Measurements from ENCODE around the gene NAT10.

NAT10 gene

GRCh38 chr11:34148504-34149165 is 43.2 kb downstream of the NAT10 start:
- no peak for TF ChIP-seq CTCF (IDR thresholded peaks at IDR 0.05)

- TF ChIP-seq CTCF (IDR thresholded peaks at IDR 0.05): no peak
Observed at GRCh38 chr11:34149274-34149673, 43.8 kb downstream of the NAT10 start.

DNA sequence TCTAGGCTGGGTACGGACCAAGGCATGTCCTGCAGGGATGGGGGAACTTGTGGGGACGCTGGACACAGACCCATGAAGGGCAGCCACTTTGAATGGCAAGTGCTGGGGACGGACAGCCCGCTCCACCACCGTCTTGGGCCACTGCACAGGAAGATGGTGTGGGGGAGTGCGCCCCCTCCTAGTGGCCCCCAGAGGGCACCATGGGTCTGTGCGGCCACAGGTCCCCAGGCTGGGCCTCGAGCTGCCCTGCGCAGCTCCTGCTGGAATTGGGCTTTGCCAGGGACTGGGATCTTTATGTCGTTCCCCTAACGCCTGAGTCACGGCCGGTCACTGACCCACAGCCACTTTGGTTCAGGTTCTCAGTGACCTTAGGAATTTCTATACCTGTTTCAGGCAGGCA is 44.4 kb downstream of the NAT10 start:
- TF ChIP-seq CTCF (IDR thresholded peaks at IDR 0.05): peak; percentile 50

- no peak for TF ChIP-seq CTCF (IDR thresholded peaks at IDR 0.05)
Observed at GRCh38 chr11:34150494-34151151, 45.2 kb downstream of the NAT10 start.

GRCh38 chr11:34151166-34151565 is 45.7 kb downstream of the NAT10 start:
- no peak for TF ChIP-seq CTCF (IDR thresholded peaks at IDR 0.05)

DNA sequence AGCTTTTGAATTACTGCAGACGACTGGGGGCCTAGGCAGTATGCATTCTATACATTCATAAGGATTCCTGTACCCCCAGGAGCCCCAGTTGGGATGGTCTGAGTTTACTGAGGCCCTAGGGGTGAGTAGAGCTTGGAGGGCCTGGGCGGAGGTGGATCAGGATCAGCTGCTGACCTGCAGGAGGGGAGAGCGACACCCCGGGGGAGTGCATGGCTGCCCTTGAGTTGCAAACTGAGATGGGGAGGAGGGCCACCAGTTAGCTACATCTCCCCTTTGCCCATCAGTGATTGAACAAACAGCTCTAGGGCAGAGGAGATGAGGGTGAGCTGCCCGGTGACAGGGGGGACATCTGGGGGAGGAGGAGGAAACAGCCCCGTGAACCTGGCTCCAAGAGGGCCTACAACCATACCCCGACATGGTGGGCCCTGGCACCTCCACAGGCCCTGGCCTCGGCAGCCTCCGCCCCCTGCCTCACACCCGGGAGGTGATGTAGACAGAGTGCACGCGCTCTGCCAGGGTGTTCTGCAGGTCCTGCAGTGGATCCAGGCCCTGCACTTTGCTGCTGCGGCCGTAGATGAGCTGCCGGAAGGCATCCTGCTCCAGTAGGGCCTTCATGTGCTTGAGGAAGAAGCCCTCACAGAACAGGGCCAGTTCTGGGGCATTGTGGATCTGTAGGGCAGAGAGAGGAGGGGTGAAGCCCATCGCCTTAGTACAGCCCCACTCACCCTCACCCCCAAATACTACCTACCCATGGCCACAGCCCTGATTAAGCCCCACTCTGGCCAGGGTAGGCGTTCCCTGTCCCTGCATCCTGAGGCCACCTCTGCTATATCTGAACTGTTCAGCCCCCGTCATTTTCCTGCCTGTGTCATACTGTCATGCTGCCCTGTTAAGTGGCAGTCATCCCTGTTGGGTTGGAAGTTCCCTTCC is 46.8 kb downstream of the NAT10 start:
- no peak for TF ChIP-seq CTCF (IDR thresholded peaks at IDR 0.05)

DNA sequence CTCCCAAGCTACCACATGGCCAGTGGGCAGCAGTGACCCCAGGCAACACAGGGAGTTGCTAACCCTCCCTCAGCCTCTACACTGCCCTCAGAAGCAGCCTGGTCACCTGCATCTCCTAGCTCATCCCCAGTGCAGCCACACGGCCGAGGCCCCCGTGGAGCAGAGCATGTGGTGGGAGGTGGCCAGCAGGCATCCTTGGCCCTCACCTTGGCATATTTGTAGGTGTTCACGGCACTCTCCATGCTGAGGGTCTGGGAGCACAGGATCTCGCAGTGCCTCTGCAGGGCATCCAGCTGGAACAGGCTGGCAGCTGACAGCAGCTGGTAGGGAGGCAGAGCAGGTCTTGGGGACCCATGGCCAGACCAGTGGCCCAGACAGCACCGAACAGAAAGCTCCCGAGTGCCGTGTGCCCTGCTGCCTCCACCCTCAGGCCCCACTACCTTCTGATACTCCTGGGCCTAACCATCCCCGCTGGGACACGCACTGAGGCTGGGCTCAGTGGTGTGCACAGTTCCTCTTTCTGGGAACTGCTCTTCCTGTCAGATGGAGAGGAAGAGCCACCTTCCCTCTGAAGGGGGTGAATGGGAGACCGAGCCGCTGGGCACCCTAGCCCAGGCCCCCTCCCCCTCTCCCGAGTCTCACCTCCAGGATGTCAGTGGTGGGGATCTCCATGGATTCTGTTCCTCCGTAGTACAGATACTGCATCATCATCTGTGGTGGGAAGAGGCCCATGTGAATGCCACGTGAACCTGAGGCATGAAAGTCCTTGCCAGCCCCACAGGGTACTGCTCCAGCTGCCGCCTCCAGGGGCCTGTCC is 48.8 kb downstream of the NAT10 start:
- TF ChIP-seq CTCF (IDR thresholded peaks at IDR 0.05): no peak
